Body of pancreas (tissue), 4 donors: ENCODE measurements around the gene NAA40. TPM values are rescaled to one million over a fixed set of nuclear protein-coding genes. Genes with fewer than 3 reads are reported as not detected.

Source experiments
- ATAC-seq: fragments of 150-250 bp; one replicate; pipeline ENCODE4 v1.9.1; 2016
- DNase-seq, 4 donors: peaks; one replicate each; pipeline ENCODE4 v3.0.0-alpha.2; 2019
- H3K27ac ChIP-seq, 4 donors: fragments of 200-600 bp; sonication (generic); 1 replicate in 3 of 4; 2 replicates in 1 of 4; pipeline versions ENCODE4 v1.5.1 to v1.6.1; 2016 to 2019; ENCODE audit warnings: mild to moderate bottlenecking in 1 of 4, mixed read lengths in 1 of 4, moderate library complexity in 1 of 4
- H3K27me3 ChIP-seq, 2 donors: fragments of 200-600 bp; sonication (generic); one replicate each; pipeline ENCODE4 v1.6.0; 2016; ENCODE audit warnings: mild to moderate bottlenecking in 1 of 2
- H3K36me3 ChIP-seq, 2 donors: fragments of 200-600 bp; sonication (generic); replicated peaks in 1 of 2; 2 replicates each; pipeline ENCODE4 v1.5.1; 2016; ENCODE audit warnings: low read depth in 2 of 2; ENCODE audit not compliant: insufficient read depth in 1 of 2
- H3K4me1 ChIP-seq: fragments of 200-600 bp; sonication (generic); one replicate; pipeline ENCODE4 v1.6.0; 2016
- H3K4me3 ChIP-seq, 2 donors: fragments of 200-600 bp; sonication (generic); 1 replicate in 1 of 2; 2 replicates in 1 of 2; pipeline ENCODE4 v1.5.1; 2016 to 2019
- H3K9me3 ChIP-seq, 3 donors: fragments of 200-600 bp; sonication (generic); 1 replicate in 2 of 3; 2 replicates in 1 of 3; pipeline ENCODE4 v1.5.1; 2016
- POLR2A ChIP-seq, 3 donors: fragments of 450-650 bp; IDR thresholded peaks; one replicate each; pipeline ENCODE4 v1.6.1; 2016; ENCODE audit warnings: antibody characterized with exemption in 3 of 3, mild to moderate bottlenecking in 2 of 3
- WGBS, 2 donors: methylation state at CpG; one replicate each; pipeline ENCODE4 v1.1.5; 2017; 5-methylcytosine and 5-hydroxymethylcytosine counted together
- intact Hi-C: fragments of 100-400 bp; cut with DNase I; formaldehyde crosslinking; loops from one replicate; pipeline ENCODE4 v1.15.1; 2023
- total RNA-seq, 2 donors: library from RNA; depleted of rRNA; stranded (reverse); fragments of >200 nt; gene quantifications; one replicate each; pipeline ENCODE4 v1.1.0, GENCODE V29; 2016
- TF ChIP-seq, protein P1 (sequence below), 7 experiments: fragments of 450-650 bp in 4 of 7; fragments of 200-600 bp in 3 of 7; sonication (generic) in 3 of 7; IDR thresholded peaks; one replicate each; pipeline ENCODE4 v1.5.1; 2016 to 2019; ENCODE audit warnings: antibody characterized with exemption in 7 of 7

The NAA40 gene
- total RNA-seq, 2 donors from 2014 or later, result 14.3 to 21.8 TPM

DNA sequence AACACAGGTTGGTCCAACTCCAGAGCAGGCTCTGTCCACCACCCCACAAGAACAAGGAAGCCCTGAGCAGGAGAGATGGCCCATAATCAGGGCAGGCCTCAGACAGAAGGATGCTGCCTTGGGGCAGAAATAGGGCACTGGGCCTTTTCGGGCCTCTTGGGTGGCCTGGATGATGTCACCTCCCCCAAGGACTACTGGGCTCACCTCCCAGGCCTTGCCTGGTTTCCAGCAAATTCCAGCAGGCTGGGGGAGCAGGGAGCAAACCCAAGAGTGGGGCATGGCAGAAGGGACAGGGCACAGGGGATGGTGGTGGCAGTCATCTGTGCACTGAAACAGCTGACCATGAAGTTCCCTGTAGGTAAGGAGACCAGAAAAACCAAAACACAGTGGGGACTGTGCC, 5.3 kb upstream of the NAA40 start:
- ATAC-seq (no peak), DNase-seq (no peak)
- intact Hi-C loops, result no loop called here
- WGBS, 2 donors, result 36% methylated on average over 1 of the region's 1 CpG; no CpG with 5 or more reads in 1 of the 2 donors
- no peaks in the 10 kb centered on the region for H3K9me3 ChIP-seq
- no peak overlapping the region for H3K4me3 ChIP-seq
- no peaks in the 10 kb centered on the region for H3K27me3 ChIP-seq
- H3K27ac ChIP-seq, result no peak overlapping the region
- no peaks in the 10 kb centered on the region for H3K36me3 ChIP-seq
- TF ChIP-seq, protein P1, sequence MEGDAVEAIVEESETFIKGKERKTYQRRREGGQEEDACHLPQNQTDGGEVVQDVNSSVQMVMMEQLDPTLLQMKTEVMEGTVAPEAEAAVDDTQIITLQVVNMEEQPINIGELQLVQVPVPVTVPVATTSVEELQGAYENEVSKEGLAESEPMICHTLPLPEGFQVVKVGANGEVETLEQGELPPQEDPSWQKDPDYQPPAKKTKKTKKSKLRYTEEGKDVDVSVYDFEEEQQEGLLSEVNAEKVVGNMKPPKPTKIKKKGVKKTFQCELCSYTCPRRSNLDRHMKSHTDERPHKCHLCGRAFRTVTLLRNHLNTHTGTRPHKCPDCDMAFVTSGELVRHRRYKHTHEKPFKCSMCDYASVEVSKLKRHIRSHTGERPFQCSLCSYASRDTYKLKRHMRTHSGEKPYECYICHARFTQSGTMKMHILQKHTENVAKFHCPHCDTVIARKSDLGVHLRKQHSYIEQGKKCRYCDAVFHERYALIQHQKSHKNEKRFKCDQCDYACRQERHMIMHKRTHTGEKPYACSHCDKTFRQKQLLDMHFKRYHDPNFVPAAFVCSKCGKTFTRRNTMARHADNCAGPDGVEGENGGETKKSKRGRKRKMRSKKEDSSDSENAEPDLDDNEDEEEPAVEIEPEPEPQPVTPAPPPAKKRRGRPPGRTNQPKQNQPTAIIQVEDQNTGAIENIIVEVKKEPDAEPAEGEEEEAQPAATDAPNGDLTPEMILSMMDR (IDR thresholded peaks at IDR 0.05), result no peak
- TF ChIP-seq POLR2A (IDR thresholded peaks at IDR 0.05), result no peak
- H3K4me1 ChIP-seq, result peaks cover 9% of the 10 kb centered on the region

DNA sequence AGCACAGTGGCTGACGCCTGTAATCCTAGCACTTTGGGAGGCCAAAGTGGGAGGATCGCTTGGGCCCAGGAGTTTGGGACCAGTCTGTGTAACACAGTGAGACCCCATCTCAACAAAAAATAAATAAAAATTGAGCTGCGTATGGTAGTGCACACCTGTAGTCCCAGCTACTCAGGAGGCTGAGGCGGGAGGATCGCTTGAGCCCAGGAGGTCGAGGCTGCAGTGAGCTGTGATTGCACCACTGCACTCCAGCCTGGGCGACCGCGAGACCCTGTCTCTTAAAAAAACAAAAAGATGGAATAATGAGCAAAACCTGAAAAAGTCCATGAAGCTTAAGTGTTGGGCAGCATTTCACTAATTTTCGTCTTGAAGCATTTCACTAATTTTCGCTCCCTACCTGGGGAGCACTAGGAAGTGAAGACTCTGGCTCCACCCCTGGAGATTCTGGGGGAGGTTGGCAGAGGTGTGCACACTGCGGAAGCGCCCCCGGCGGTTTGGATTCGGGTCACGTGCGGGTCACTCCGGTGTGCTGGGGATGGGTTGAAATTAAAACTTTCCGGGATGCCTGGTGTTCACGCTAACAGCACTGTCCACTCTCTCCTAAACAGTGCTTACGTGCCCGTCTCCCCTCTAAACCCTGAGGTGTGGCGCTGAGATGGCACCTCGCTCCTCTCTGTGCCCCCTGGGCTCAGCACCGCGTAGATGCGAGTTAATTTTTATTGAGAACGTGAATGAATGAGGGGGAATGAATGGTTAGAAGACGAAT, 906 bp upstream of the NAA40 start:
- Histone ChIP-seq H3K27me3 (no peaks in the 10 kb centered on the region), H3K9me3 (no peaks in the 10 kb centered on the region), H3K4me1 (peaks cover 17% of the 10 kb centered on the region), H3K36me3 (no peaks in the 10 kb centered on the region), H3K27ac (peak overlapping the region; percentile 33 to 87 (median 64)), H3K4me3 (peak overlapping the region in 1 of 2 donors; percentile 57)
- ATAC-seq, result no peak
- TF ChIP-seq, protein P1 (IDR thresholded peaks at IDR 0.05), result no peak
- TF ChIP-seq POLR2A (IDR thresholded peaks at IDR 0.05), result no peak
- DNase-seq, result peak; percentile 17 to 35 (median 24)
- intact Hi-C loops, result no loop called here
- 14 to 23% methylated on average over 30 of the region's 30 CpGs for WGBS, 2 donors

DNA sequence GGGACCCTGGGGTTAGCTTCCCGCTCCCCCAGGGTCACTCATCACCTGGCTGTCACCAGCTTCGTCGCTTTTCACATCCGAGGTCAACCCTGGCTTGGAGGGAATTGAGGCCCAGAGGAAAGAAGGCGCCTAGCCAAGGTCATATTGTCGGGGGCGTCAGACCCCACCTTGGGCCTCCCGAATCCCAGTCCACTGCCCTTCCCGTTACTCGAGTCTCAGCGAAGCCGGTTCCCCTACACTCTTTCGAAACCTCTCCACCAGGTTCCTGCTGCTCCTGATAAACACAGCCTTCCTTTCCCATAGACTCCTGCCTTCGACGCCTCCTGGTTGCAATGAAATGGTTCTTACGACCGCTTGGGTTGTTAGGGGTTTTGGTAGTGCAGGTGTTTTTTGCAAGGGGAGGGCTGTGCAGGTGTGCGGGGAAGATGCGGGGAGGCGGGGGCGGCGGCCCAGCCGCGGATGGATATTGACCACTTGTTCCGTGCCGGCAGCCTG, 642 bp downstream of the NAA40 start:
- H3K4me1 ChIP-seq, result peaks cover 17% of the 10 kb centered on the region
- ATAC-seq, result no peak
- peak overlapping the region; percentile 26 to 57 for H3K4me3 ChIP-seq
- DNase-seq, result peak; percentile 22 to 43 (median 34)
- H3K36me3 ChIP-seq, result no peaks in the 10 kb centered on the region
- 2% methylated on average over 14 to 25 of the region's 26 CpGs for WGBS, 2 donors
- H3K27ac ChIP-seq, result peak overlapping the region; percentile 50 to 87 (median 55)
- H3K9me3 ChIP-seq, result no peaks in the 10 kb centered on the region
- TF ChIP-seq, protein P1 (IDR thresholded peaks at IDR 0.05), result peak in 1 of 7 experiments; percentile 30
- TF ChIP-seq POLR2A (IDR thresholded peaks at IDR 0.05), result no peak
- intact Hi-C loops, result no loop called here
- H3K27me3 ChIP-seq, result no peaks in the 10 kb centered on the region

DNA sequence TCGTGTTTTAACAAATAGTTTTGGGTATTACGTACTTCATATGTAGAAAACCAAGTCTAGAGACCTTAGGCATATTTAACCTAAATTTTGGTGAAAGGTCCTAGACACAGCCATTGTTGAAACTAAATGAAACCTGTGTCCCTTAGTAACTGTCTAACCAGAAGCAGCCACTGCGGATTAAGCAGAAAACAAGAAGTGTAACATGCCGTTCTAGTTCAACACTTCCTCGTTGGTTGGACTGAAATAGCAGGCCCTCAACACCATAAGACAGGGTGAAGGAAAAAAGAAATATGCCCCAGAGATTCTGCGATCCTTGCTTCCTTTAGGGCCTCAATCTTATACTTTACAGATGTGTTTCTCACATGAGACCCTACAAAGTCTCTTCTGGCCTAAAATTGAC, 2.0 kb downstream of the NAA40 start:
- H3K27me3 ChIP-seq, result no peaks in the 10 kb centered on the region
- TF ChIP-seq, protein P1 (IDR thresholded peaks at IDR 0.05), result no peak
- TF ChIP-seq POLR2A (IDR thresholded peaks at IDR 0.05), result no peak
- H3K27ac ChIP-seq, result no peak overlapping the region
- H3K9me3 ChIP-seq, result no peaks in the 10 kb centered on the region
- 64 to 68% methylated on average over 6 of the region's 6 CpGs for WGBS, 2 donors
- intact Hi-C loops, result loop anchor here (5.0 to 10.0 kb wide), 2 partner anchors 108 to 176 kb away; partner anchors contain the start of gene ZFTA
- peaks cover 28% of the 10 kb centered on the region for H3K4me1 ChIP-seq
- H3K4me3 ChIP-seq, result no peak overlapping the region
- no peaks in the 10 kb centered on the region for H3K36me3 ChIP-seq
- DNase-seq (no peak), ATAC-seq (no peak)
